Fibroblast of mammary gland (primary cell): ENCODE data around the gene STX8.
A peak's percentile ranks its signal among the peaks of the same experiment; 100 is the strongest.

Experiments
- DNase-seq: peaks from one replicate; pipeline ENCODE4 v3.0.0-alpha.2; 2010; ENCODE audit warnings: low read depth
- H3K4me3 ChIP-seq: 2 replicates; pipeline ENCODE4 v1.5.1; 2011; ENCODE audit warnings: low read depth, mild to moderate bottlenecking, low read length, moderate library complexity; ENCODE audit not compliant: control insufficient read depth
- TF ChIP-seq, protein P1 (sequence below): conservative IDR thresholded peaks from 2 replicates; pipeline ENCODE4 v1.5.1; 2011; ENCODE audit warnings: low read depth, low read length, inconsistent platforms; ENCODE audit not compliant: control insufficient read depth, insufficient read depth

STX8 gene

DNA sequence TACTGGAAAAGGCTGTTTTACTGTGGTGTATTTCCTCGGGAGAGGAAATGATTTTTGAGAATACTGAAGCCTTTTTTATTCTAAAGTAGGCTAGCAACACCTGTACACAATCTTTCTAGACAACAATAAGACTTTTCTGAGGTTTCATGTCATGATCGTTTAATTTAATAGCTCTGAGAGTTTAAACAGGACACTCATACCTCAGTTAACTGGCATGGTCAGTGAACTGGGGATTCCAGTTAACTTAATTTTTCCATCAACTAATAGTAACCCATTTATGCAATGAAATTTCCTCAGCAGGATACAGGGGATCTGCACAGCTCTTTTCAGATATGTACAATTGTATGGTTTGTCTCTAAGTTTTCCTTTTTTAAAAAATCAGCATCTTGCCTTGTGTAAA, 291.7 kb downstream of the STX8 start:
- DNase-seq, result no peak
- no peak overlapping the region for H3K4me3 ChIP-seq
- TF ChIP-seq, protein P1, sequence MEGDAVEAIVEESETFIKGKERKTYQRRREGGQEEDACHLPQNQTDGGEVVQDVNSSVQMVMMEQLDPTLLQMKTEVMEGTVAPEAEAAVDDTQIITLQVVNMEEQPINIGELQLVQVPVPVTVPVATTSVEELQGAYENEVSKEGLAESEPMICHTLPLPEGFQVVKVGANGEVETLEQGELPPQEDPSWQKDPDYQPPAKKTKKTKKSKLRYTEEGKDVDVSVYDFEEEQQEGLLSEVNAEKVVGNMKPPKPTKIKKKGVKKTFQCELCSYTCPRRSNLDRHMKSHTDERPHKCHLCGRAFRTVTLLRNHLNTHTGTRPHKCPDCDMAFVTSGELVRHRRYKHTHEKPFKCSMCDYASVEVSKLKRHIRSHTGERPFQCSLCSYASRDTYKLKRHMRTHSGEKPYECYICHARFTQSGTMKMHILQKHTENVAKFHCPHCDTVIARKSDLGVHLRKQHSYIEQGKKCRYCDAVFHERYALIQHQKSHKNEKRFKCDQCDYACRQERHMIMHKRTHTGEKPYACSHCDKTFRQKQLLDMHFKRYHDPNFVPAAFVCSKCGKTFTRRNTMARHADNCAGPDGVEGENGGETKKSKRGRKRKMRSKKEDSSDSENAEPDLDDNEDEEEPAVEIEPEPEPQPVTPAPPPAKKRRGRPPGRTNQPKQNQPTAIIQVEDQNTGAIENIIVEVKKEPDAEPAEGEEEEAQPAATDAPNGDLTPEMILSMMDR, result no peak

DNA sequence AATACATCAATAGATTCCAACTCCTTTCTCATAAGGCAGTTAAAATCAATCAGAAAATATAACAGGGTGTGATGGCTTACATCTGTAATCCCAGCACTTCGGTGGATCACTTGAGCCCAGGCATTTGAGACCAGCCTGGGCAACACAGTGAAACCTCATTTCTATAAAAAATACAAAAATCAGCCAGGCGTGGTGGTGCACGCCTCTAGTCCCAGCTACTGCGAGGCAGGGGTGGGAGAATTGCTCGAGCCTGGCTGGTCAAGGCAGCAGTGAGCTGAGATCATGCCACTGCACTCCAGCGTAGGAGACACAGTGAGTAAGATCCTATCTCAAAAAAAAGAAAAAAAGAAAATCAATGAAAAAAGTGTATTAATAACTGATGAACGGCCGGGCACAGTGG, 295.7 kb downstream of the STX8 start:
- TF ChIP-seq, protein P1, result no peak
- no peak overlapping the region for H3K4me3 ChIP-seq
- DNase-seq, result no peak

DNA sequence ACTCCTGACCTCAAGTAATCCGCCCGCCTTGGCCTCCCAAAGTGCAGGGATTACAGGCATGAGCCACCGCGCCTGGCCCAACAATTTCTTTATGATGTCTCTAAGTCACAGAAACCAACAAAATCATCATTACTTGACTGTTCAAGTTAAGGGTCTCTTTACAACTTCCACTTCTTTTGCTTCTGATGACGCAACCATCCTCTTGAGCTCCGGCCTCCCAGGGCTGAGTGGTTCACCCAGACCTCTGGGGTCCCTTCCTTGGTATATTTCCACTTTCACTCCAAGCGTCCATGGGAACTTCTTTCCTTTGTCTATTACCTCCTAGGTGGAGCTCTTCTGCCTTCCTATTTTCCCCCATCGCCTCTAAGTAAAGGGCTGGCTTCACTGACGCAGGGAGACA, 300.6 kb downstream of the STX8 start:
- DNase-seq, result no peak
- H3K4me3 ChIP-seq, result no peak overlapping the region
- TF ChIP-seq, protein P1, result no peak

DNA sequence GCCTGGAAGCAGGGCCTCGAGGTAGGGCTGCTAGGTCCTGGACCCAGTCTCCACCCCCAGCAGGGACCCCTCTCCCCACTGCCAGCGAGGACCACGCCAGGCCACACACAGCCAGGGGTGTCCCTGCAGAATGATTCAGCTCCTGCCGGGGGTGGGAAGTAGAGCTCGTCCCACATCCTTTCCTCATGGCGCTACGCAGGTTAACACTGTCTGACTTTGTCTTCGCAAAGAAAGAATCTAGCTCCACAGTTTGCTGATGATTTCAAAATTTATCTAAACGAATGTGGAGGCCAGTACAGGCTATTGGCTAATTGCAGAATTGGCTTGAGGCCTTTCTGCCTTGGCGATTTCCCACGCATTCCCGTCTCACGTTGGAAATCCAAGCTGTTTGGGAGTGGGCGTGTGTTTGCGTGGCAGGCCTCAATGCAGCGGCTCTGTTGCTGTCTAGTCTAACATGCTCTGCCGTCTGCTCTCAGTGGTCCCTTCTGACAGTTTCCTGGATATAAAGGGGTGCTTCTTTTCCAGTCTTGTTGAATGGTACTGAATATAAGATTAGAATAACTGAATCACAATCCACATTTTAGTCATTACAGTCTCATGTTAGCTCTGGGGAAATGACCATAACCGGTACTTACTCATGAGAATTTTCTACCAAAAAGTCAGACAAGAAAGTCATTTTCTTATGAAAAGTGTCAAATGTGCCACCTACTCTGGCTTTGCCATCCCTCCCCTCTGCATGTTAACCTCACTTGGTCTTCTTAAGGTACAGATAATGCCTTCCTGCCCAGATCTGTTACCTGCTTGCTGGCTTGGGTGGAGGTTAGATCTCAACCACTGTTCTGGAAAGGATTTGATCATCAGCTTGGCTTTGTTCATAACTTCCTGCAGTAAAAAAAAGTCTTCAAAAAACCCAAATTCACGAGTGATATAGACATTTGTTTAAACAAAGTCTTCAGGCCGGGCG, 301.9 kb downstream of the STX8 start:
- peak; percentile 69 for DNase-seq
- H3K4me3 ChIP-seq, result no peak overlapping the region
- TF ChIP-seq, protein P1, result no peak

DNA sequence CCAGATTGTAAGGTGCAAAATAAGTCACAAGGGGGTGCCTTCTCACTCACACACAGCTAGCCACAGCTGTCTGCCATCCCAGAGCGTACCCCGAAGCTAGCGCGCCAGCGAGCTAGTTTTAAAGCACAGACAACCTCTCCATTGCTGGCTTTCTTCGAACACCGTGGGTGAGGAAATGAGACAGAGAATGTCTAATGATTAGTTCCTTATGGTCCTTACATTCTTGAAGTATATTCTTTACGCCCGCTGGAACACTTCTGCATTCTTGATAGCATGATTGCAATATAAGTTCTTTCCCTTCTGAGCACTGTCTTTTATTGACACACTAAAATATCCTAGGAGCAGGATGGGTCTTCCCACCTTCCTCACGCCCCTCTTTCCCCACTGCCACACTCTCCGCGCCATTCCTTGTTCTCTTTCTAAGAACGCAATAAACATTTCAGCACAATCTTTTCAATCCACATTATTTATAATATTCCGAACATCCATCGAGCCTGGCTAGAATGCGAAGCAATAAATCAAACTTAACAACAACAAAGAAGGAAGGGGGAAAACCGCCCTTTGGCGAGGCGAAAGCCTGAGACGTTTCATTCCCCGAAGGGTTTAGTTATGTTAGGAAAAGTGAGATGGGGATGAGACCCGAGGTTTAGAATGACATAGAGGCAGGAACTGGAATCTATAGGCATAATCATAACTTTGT, 303.0 kb downstream of the STX8 start:
- TF ChIP-seq, protein P1, result no peak
- no peak overlapping the region for H3K4me3 ChIP-seq
- peak; percentile 45 for DNase-seq

DNA sequence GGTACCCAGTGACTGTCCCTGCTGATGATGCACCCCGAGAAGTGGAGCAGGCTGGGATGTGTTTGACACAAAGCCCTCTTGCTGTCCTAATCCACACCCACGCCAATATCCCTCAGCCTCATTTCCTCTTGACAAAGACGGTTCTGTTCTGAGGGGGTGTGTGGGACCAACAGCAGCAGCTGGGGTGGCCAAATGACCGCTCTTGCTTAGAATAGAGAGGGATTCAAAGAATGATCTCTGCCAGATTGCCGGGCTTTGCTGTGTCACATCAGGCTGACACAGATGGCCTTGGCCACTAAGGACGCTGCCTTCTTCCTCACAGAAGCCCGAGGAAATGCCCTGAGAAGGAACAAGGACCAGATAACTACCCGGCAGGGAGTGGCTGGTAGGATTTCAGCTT, 303.6 kb downstream of the STX8 start:
- TF ChIP-seq, protein P1, result no peak
- no peak overlapping the region for H3K4me3 ChIP-seq
- no peak for DNase-seq
